A673 (cell line): ENCODE data around the gene SPATS2L.

Experiments
- EZH2 ChIP-seq: fragments of 200-600 bp; sonication (generic); IDR thresholded peaks from 2 replicates; pipeline ENCODE4 v1.6.1; 2017; ENCODE audit warnings: borderline replicate concordance, low read depth, mild to moderate bottlenecking, mixed read lengths, antibody characterized with exemption, low read length; ENCODE audit not compliant: poor library complexity, severe bottlenecking
- TF ChIP-seq, protein P1 (sequence below): fragments of 300-800, 200-600 bp; sonication (generic); conservative IDR thresholded peaks from 2 replicates; pipeline ENCODE4 v1.5.1; 2017; ENCODE audit warnings: low read depth, mild to moderate bottlenecking, antibody characterized with exemption, low read length, moderate library complexity, mixed read lengths

DNA sequence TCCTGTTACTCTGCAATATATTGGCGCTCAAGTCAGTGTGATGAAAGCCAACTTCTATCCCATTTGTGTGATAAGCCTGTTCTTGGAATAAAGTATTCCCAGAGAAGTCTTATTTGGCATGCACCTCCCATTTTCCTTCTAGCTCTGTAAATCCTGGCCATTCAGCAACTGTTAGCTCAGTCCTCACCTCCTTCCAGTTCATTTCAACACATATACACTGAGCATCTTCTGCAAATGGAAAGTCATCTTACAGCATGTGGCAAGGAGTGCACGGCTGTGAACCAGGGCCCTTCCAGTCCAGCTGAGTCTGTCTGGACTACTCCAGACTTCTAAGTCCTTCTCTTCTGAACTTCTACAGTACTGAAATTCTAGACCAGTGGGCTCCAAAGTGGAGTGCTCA lies 53.1 kb downstream of the SPATS2L start:
- TF ChIP-seq, protein P1, sequence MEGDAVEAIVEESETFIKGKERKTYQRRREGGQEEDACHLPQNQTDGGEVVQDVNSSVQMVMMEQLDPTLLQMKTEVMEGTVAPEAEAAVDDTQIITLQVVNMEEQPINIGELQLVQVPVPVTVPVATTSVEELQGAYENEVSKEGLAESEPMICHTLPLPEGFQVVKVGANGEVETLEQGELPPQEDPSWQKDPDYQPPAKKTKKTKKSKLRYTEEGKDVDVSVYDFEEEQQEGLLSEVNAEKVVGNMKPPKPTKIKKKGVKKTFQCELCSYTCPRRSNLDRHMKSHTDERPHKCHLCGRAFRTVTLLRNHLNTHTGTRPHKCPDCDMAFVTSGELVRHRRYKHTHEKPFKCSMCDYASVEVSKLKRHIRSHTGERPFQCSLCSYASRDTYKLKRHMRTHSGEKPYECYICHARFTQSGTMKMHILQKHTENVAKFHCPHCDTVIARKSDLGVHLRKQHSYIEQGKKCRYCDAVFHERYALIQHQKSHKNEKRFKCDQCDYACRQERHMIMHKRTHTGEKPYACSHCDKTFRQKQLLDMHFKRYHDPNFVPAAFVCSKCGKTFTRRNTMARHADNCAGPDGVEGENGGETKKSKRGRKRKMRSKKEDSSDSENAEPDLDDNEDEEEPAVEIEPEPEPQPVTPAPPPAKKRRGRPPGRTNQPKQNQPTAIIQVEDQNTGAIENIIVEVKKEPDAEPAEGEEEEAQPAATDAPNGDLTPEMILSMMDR, result no peak
- no peak for TF ChIP-seq EZH2
